ENCODE measurements around the gene NR3C2. TPM values are rescaled to one million over a fixed set of nuclear protein-coding genes. Genes with fewer than 3 reads are reported as not detected.

The NR3C2 gene
- total and polyA plus RNA-seq, 7 donors, result 0.70 to 17.9 (median 7.5) TPM

DNA sequence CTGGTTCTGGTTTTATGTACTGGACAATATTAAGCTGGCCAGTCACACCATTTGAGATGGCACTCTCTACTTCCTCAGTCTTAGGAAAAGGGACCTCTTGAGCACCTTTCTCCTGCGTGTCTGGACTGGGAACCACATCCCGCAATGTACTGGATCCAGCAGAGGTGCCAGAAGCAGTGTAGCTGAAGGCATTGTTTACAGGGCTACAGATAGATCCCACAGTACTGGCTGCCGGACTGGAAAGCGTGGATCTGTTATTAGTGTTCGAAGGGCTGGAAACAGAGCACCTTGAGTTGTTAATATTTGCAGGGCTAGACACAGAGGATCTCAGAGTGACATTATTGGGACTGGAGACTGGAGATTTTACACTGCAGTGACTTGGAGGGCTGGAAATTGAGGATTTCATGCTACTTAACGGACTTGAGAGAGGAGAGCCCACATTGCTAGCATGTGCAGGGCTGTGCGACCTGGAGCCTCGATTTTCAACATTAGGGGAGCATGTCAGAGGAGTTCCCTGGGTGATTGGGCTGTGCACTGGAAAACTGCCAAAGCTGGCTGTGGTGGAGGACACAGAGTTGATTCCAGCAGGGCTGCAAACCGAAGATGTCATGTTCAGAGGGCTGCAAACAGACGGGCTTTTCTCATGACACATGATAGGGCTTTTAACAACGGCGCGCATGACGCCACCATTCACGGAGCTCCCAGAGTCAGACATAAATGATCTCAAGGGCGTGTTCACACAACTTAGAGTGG, 6.4 kb downstream of the NR3C2 start:
- Histone ChIP-seq H3K27ac (peak overlapping the region; percentile 51), H3K4me3 (peak overlapping the region; percentile 17), H3K4me1 (peaks cover 51% of the 10 kb centered on the region), H3K27me3 (ENCODE audit: insufficient read depth in 3 of 3, low read length in 2 of 3) (no peaks in the 10 kb centered on the region), H3K36me3 (ENCODE audit: insufficient read depth in 1 of 2, low read depth in 1 of 2) (no peaks in the 10 kb centered on the region), H3K9me3 (no peaks in the 10 kb centered on the region)
- no peak for TF ChIP-seq CTCF (IDR thresholded peaks at IDR 0.05)
- WGBS, 3 donors, result 54 to 74% (median 63%) methylated on average over 16 of the region's 16 CpGs
- peak; percentile 17 to 55 for DNase-seq
- ATAC-seq, result peak in 3 of 4 donors; percentile 42 to 59 (median 44)
- intact Hi-C loops (cut with DNase I), result loop anchor here in 1 of 2 donors (10.0 kb wide), 1 partner anchor 51 kb away; no protein-coding TSS in a partner anchor

DNA sequence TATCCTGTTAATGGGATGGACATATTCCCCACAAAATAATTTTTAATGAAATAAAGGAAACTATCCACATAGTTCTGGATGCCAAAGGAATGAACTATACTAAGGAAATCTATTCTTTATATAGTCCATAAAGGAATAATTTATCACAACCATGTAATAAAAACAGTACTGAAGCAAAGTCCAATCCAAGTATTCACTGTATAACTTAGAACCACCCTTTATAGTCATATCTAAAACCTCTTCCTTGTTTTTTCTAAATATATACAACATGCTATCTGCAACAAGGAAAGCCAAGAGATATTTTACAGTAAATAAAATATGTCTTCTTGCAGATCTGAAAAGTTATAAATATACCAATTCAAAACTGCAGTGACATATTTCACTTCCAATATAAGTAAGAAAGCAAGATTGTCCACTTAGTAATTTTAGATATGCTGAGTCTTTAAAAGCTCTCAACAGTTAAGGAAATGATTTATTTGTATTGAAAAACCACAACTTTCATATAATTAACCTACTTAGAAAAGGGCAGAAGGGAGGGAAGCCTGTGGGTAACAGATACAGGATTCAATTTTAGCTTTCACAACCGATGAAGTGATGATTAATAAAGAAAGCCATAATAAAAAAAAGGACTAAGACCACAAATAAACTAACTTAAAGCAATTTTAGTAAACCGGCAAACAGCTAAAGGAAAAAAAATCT, 8.0 kb downstream of the NR3C2 start:
- 38 to 55% (median 42%) methylated on average over 2 of the region's 2 CpGs for WGBS, 3 donors
- Histone ChIP-seq H3K9me3 (no peaks in the 10 kb centered on the region), H3K36me3 (ENCODE audit: insufficient read depth in 1 of 2, low read depth in 1 of 2) (no peaks in the 10 kb centered on the region), H3K27ac (no peak overlapping the region), H3K4me3 (peak overlapping the region; percentile 16), H3K27me3 (ENCODE audit: insufficient read depth in 3 of 3, low read length in 2 of 3) (no peaks in the 10 kb centered on the region), H3K4me1 (peaks cover 44% of the 10 kb centered on the region)
- intact Hi-C loops (cut with DNase I), result loop anchor here in 1 of 2 donors (10.0 kb wide), 1 partner anchor 49 kb away; no protein-coding TSS in a partner anchor
- DNase-seq (no peak), ATAC-seq (no peak)
- no peak for TF ChIP-seq CTCF (IDR thresholded peaks at IDR 0.05)

DNA sequence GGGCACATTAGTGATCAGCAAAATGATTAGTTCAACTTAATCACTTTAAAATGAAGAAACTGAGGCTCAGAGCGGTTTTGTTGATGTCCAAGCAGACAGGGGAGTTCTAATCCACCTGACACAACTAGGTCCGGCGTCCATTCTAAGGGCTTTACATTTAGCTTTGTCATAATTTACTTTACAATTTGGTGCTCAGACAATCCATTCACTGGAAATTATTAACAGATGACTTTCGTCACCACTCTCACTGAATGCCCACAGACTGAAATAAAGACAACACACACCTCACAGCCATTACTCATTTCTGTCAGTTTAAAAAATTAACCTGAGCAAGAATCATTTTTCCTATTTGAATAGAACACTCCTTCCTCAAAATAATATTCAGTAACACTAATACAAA, 10.8 kb downstream of the NR3C2 start:
- Histone ChIP-seq H3K9me3 (no peaks in the 10 kb centered on the region), H3K4me3 (no peak overlapping the region), H3K36me3 (ENCODE audit: insufficient read depth in 1 of 2, low read depth in 1 of 2) (peaks cover 0 to 2% of the 10 kb centered on the region in 2 donors), H3K27ac (no peak overlapping the region), H3K27me3 (ENCODE audit: insufficient read depth in 3 of 3, low read length in 2 of 3) (no peaks in the 10 kb centered on the region), H3K4me1 (peaks cover 44% of the 10 kb centered on the region)
- no peak for TF ChIP-seq CTCF (IDR thresholded peaks at IDR 0.05)
- DNase-seq (no peak), ATAC-seq (peak in 1 of 4 donors; percentile 35)
- 82 to 88% (median 87%) methylated on average over 4 of the region's 4 CpGs for WGBS, 3 donors
- intact Hi-C loops (cut with DNase I), result loop anchor here in 1 of 2 donors (10.0 kb wide), 1 partner anchor 47 kb away; no protein-coding TSS in a partner anchor

DNA sequence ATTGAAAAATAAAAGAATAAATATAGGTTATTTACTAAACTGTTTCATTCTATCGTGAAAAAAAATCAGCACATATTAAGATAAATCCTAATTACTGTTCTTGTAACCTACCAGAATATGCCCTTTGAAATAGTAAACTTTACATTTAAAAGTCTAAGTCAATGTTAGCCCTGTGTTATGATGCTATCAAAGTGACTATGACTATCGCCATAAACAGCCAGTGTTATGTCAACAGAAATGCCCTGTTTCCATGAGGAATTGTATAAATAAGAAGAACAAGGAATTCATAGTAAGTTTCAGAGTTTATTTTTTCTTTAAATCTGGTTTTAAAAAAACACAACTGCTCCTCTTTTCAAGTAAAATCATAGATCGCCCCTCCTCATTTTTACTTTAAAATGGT, 11.4 kb downstream of the NR3C2 start:
- WGBS, 3 donors, result 92 to 96% (median 93%) methylated on average over 3 of the region's 3 CpGs
- Histone ChIP-seq H3K4me1 (peaks cover 43% of the 10 kb centered on the region), H3K27ac (no peak overlapping the region), H3K27me3 (ENCODE audit: insufficient read depth in 3 of 3, low read length in 2 of 3) (no peaks in the 10 kb centered on the region), H3K9me3 (no peaks in the 10 kb centered on the region), H3K4me3 (no peak overlapping the region), H3K36me3 (ENCODE audit: insufficient read depth in 1 of 2, low read depth in 1 of 2) (peaks cover 0 to 2% of the 10 kb centered on the region in 2 donors)
- ATAC-seq (no peak), DNase-seq (no peak)
- intact Hi-C loops (cut with DNase I), result loop anchor here in 1 of 2 donors (10.0 kb wide), 1 partner anchor 46 kb away; no protein-coding TSS in a partner anchor
- no peak for TF ChIP-seq CTCF (IDR thresholded peaks at IDR 0.05)
